ENCODE data around the gene RANBP10. TPM values are rescaled to one million over a fixed set of nuclear protein-coding genes. Genes with fewer than 3 reads are reported as not detected.

The RANBP10 gene
- total and polyA plus RNA-seq, 2 of the 13 experiments (the other 11 are each of a cell fraction or from before 2014, with no cell fraction given), result 9.2 to 22.7 TPM

DNA sequence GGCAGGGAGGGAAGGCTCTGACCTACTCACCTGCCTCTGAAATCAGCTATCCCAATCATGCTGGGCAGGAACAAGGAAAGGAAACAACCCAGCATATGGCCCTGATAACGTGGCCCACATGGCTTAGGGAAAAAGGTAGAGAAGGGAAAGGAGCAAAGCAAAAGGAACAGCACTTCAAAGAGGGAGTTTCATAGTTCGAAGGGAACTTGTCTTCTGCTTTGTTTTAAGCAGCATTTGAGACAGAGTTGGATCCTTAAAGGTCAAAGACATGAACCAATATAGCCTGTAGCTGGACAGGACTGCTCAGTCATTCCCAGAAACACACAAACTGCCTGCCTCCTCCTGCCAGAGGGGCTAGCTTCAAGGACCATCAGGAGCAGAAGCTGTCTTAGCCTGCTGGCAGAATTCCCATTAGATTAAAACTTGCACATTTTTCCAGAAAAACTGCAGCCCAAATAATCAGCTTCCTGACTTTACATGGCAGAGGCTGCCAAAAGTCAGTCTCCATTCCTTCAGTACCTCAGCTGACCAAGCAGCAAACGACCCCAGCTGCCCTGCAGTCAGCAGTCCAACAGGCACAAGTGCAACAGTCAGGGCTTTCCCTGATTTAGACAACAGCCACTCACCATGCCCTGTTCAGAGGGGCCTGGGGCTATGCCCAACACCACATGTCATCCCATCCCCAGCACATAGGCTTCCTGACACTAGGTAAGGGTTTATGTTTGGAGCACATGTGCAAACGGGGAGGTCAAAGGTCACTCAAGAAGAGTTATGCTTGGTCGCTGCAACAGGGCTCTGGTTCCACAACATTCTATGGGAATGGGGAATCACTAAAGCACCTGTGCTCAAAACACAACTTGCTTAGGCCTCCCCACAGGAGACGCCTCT lies 32.5 kb downstream of the RANBP10 start (continued):
- TF ChIP-seq, protein P1, sequence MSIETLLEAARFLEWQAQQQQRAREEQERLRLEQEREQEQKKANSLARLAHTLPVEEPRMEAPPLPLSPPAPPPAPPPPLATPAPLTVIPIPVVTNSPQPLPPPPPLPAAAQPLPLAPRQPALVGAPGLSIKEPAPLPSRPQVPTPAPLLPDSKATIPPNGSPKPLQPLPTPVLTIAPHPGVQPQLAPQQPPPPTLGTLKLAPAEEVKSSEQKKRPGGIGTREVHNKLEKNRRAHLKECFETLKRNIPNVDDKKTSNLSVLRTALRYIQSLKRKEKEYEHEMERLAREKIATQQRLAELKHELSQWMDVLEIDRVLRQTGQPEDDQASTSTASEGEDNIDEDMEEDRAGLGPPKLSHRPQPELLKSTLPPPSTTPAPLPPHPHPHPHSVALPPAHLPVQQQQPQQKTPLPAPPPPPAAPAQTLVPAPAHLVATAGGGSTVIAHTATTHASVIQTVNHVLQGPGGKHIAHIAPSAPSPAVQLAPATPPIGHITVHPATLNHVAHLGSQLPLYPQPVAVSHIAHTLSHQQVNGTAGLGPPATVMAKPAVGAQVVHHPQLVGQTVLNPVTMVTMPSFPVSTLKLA (IDR thresholded peaks at IDR 0.05), result peak; percentile 58
- TF ChIP-seq EHMT2 (IDR thresholded peaks at IDR 0.05; ENCODE audit: borderline replicate concordance, low read depth, low read length) (no peak), HDAC1 (CRISPR knock-in tag; IDR thresholded peaks at IDR 0.05) (no peak), ZNF737 (CRISPR knock-in tag; IDR thresholded peaks at IDR 0.05; ENCODE audit: borderline replicate concordance) (0 out of 2 replicates have a peak, but pooled peaks have one; percentile 71), NR2F1 (CRISPR knock-in tag; IDR thresholded peaks at IDR 0.05) (0 out of 4 replicates have a peak, but pooled peaks of 1 of the 2 experiments have one; percentile 21), NR2C2 (CRISPR knock-in tag; IDR thresholded peaks at IDR 0.05; ENCODE audit: borderline replicate concordance) (peak; percentile 65; the same call in 1 of the 2 replicates), MYC (CRISPR knock-in tag; IDR thresholded peaks at IDR 0.05; ENCODE audit: borderline replicate concordance) (peak; percentile 38; the same call in 1 of the 2 replicates)
- TF ChIP-seq, protein P2, sequence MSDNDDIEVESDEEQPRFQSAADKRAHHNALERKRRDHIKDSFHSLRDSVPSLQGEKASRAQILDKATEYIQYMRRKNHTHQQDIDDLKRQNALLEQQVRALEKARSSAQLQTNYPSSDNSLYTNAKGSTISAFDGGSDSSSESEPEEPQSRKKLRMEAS (IDR thresholded peaks at IDR 0.05), result peak; percentile 36; the same call in 1 of the 2 replicates

DNA sequence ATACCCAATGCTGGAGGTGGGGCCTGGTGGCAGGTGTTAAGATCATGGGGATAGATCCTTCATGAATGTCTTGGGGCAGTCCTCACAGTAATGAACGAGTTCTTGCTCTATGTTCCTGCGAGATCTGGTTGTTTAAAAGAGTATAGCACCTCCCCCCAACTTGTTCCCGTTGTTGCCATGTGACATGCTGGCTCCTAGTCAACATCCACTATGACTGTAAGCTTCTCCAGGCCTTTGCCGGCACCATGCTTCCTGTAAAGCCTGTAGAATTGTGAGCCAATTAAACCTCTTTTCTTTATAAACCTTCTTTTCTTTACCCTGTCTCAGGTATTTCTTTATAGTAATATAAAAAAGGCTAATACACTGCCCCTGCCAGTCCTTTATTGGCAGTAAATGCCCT lies 33.3 kb downstream of the RANBP10 start:
- intact Hi-C loops (cut with micrococcal nuclease; ENCODE audit: unreplicated experiment), result no loop called here
- H3K27ac ChIP-seq (ENCODE audit: extremely low read length, insufficient read depth, low read length), result no peak overlapping the region
- POLR2A ChIA-PET, result no interaction called here
- no peak for TF ChIP-seq ZSCAN31 (CRISPR knock-in tag; IDR thresholded peaks at IDR 0.05; ENCODE audit: low read depth)
- TF ChIP-seq SRSF4 (IDR thresholded peaks at IDR 0.05; ENCODE audit: low read depth, low read length, poor library complexity, severe bottlenecking), result no peak
- no peak for TF ChIP-seq KAT2B (IDR thresholded peaks at IDR 0.05; ENCODE audit: borderline replicate concordance, low read depth, low read length)
- TF ChIP-seq, protein P3, sequence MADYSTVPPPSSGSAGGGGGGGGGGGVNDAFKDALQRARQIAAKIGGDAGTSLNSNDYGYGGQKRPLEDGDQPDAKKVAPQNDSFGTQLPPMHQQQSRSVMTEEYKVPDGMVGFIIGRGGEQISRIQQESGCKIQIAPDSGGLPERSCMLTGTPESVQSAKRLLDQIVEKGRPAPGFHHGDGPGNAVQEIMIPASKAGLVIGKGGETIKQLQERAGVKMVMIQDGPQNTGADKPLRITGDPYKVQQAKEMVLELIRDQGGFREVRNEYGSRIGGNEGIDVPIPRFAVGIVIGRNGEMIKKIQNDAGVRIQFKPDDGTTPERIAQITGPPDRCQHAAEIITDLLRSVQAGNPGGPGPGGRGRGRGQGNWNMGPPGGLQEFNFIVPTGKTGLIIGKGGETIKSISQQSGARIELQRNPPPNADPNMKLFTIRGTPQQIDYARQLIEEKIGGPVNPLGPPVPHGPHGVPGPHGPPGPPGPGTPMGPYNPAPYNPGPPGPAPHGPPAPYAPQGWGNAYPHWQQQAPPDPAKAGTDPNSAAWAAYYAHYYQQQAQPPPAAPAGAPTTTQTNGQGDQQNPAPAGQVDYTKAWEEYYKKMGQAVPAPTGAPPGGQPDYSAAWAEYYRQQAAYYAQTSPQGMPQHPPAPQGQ (CRISPR knock-in tag; IDR thresholded peaks at IDR 0.05; ENCODE audit: borderline replicate concordance), result no peak
- TF ChIP-seq, protein P4, sequence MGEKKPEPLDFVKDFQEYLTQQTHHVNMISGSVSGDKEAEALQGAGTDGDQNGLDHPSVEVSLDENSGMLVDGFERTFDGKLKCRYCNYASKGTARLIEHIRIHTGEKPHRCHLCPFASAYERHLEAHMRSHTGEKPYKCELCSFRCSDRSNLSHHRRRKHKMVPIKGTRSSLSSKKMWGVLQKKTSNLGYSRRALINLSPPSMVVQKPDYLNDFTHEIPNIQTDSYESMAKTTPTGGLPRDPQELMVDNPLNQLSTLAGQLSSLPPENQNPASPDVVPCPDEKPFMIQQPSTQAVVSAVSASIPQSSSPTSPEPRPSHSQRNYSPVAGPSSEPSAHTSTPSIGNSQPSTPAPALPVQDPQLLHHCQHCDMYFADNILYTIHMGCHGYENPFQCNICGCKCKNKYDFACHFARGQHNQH (CRISPR knock-in tag; IDR thresholded peaks at IDR 0.05), result no peak
- no peak for TF ChIP-seq NR1H2 (CRISPR knock-in tag; IDR thresholded peaks at IDR 0.05; ENCODE audit: borderline replicate concordance, low read depth)
- TF ChIP-seq SIX1 (CRISPR knock-in tag; IDR thresholded peaks at IDR 0.05; ENCODE audit: borderline replicate concordance), result no peak

More for the DNA sequence above, 33.3 kb downstream of the RANBP10 start:
- Histone ChIP-seq H4K20me1 (ENCODE audit: insufficient read depth, low read length) (peaks cover 8% of the 10 kb centered on the region; the same call in 1 of the 2 replicates), H3K4me1 (ENCODE audit: insufficient read depth, low read length) (peaks cover 18% of the 10 kb centered on the region), H2AFZ (ENCODE audit: low read length) (no peak overlapping the region), H3K4me2 (ENCODE audit: low read depth, low read length) (no peak overlapping the region), H3K9me3 (ENCODE audit: low read length) (peaks cover 5% of the 10 kb centered on the region; the same call in 1 of the 2 replicates), H3K4me3 (replicated peaks in 1 of 3; ENCODE audit: insufficient read depth in 1 of 3, low read depth in 2 of 3, low read length in 3 of 3) (no peak overlapping the region), H3K36me3 (replicated peaks in 1 of 2; ENCODE audit: control insufficient read depth in 1 of 2, insufficient read depth in 2 of 2, low read length in 2 of 2) (peaks cover 2 to 23% of the 10 kb centered on the region in 2 experiments; a peak in 4 of 5 replicates), H3K9ac (ENCODE audit: insufficient read depth, low read depth, low read length) (no peak overlapping the region), H3K79me2 (ENCODE audit: insufficient read depth, low read length) (peaks cover 10% of the 10 kb centered on the region), H3K27me3 (ENCODE audit: control insufficient read depth in 1 of 2, insufficient read depth in 2 of 2, low read length in 2 of 2) (no peaks in the 10 kb centered on the region)
- DNase-seq (ENCODE audit: low spot score), result no peak
- no TSS peak for BruUV-seq (replicated peaks)
- in situ Hi-C loops (cut with HindIII; ENCODE audit: extremely low pct_ligation_motif_present, low pct_unique_long_range_greater_than_20kb), result no loop called here
- no peak for FAIRE-seq
- 93% methylated on average over 4 of the region's 4 CpGs for WGBS (ENCODE audit: low lambda C conversion rate)
- no peak for ATAC-seq
- CTCF ChIA-PET (ENCODE audit: low intra/inter-chr PET ratio, low total read pairs), result no interaction called here

Data from HepG2 (cell line).